ENCODE measurements around the gene PRSS27. TPM values are rescaled to one million over a fixed set of nuclear protein-coding genes. Genes with fewer than 3 reads are reported as not detected.

PRSS27 gene
- total and polyA plus RNA-seq, 12 donors, result 0.11 to 0.75 (median 0.44) TPM; not detected in 1

DNA sequence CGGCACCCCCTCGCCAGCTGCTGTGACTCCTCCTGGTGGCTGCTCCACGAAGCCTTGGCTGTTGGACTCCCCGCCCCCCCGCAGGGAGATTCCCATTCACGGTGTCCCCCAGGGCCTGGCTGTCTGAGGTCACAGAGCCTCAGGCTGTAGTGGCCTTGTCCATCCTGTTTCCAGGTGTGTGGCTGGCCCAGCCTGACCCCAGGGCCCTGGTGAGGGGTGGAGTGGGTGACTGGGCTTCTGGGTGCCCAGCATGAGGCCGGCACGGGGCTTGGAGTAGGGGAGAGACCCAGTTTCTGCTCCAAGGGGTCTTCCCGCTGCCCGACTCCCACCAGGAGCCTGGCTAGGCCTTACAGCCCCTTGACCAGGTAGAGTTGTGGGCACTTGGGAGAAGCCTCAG lies 10.4 kb downstream of the PRSS27 start:
- no peak overlapping the region for H3K4me3 ChIP-seq
- ATAC-seq, result no peak
- no peak for DNase-seq
- 93 to 95% methylated on average over 10 of the region's 10 CpGs for WGBS, 2 donors
- TF ChIP-seq, protein P1, sequence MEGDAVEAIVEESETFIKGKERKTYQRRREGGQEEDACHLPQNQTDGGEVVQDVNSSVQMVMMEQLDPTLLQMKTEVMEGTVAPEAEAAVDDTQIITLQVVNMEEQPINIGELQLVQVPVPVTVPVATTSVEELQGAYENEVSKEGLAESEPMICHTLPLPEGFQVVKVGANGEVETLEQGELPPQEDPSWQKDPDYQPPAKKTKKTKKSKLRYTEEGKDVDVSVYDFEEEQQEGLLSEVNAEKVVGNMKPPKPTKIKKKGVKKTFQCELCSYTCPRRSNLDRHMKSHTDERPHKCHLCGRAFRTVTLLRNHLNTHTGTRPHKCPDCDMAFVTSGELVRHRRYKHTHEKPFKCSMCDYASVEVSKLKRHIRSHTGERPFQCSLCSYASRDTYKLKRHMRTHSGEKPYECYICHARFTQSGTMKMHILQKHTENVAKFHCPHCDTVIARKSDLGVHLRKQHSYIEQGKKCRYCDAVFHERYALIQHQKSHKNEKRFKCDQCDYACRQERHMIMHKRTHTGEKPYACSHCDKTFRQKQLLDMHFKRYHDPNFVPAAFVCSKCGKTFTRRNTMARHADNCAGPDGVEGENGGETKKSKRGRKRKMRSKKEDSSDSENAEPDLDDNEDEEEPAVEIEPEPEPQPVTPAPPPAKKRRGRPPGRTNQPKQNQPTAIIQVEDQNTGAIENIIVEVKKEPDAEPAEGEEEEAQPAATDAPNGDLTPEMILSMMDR (IDR thresholded peaks at IDR 0.05), result no peak
- no peaks in the 10 kb centered on the region for H3K27me3 ChIP-seq
- H3K27ac ChIP-seq, result no peak overlapping the region
- intact Hi-C loops (cut with DNase I), result no loop called here
- H3K9me3 ChIP-seq, result no peaks in the 10 kb centered on the region
- H3K36me3 ChIP-seq, result peaks cover 0 to 56% (median 15%) of the 10 kb centered on the region in 9 donors
- H3K4me1 ChIP-seq, result peaks cover 0 to 6% (median under 1%) of the 10 kb centered on the region in 9 donors

DNA sequence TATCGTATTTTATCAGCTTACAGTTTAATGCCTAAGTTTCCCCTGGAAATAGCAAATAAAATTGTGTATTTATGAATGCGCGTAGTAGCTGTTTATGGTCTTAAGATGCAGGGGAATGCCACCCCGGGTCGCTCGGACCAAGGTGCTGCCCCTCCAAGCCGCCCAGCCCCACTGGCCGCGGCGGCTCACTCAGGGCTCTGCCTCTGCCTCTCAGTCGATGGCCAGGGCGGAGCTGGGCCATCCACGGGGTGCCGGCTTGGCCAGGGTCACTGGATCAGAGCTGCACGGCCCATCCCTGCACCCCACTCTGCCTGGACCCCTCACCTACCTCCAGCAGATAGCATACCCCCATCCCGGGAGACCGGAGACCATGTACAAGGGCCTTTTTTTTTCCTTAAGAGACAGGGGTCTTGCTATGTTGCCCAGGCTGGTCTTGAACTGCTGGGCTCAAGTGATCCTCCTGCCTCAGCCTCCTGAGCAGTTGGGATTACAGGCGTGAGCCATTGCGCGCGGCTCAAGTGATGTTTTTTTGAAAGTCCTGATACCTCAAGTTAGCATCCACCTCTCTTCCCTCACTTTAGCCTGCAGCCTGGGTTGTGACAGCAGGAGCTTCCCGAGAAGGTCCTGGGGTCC lies 11.0 kb downstream of the PRSS27 start:
- no peak overlapping the region for H3K4me3 ChIP-seq
- intact Hi-C loops (cut with DNase I), result no loop called here
- peaks cover 0 to 61% (median 16%) of the 10 kb centered on the region in 9 donors for H3K36me3 ChIP-seq
- H3K9me3 ChIP-seq, result no peaks in the 10 kb centered on the region
- peaks cover 0 to 11% (median 5%) of the 10 kb centered on the region in 9 donors for H3K4me1 ChIP-seq
- no peaks in the 10 kb centered on the region for H3K27me3 ChIP-seq
- 96% methylated on average over 22 of the region's 22 CpGs for WGBS, 2 donors
- ATAC-seq (no peak), DNase-seq (no peak)
- TF ChIP-seq, protein P1 (IDR thresholded peaks at IDR 0.05), result no peak
- no peak overlapping the region for H3K27ac ChIP-seq

DNA sequence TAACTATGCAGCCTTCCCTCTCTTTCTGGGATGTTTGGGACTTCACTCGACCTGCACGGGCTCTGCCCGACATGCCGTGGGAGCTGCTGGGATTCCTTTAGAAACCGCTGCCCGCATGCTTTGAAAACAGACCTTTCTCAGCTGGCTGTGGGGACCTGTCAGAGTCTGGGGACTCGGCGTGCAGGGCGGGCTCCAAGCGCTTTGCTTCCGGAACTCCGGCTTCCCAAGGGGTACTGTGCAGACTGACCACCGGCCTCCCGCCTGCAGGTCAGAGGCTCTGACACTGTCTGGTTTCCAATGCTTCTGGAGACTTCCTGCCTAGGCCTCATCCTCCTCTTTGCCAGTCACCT lies 11.8 kb downstream of the PRSS27 start:
- no peak overlapping the region for H3K27ac ChIP-seq
- no peak overlapping the region for H3K4me3 ChIP-seq
- no peaks in the 10 kb centered on the region for H3K27me3 ChIP-seq
- intact Hi-C loops (cut with DNase I), result no loop called here
- H3K9me3 ChIP-seq, result no peaks in the 10 kb centered on the region
- H3K36me3 ChIP-seq, result peaks cover 0 to 69% (median 16%) of the 10 kb centered on the region in 9 donors
- WGBS, 2 donors, result 91 to 93% methylated on average over 14 of the region's 14 CpGs
- peaks cover 0 to 17% (median 11%) of the 10 kb centered on the region in 9 donors for H3K4me1 ChIP-seq
- no peak for DNase-seq
- ATAC-seq, result no peak
- TF ChIP-seq, protein P1 (IDR thresholded peaks at IDR 0.05), result no peak

DNA sequence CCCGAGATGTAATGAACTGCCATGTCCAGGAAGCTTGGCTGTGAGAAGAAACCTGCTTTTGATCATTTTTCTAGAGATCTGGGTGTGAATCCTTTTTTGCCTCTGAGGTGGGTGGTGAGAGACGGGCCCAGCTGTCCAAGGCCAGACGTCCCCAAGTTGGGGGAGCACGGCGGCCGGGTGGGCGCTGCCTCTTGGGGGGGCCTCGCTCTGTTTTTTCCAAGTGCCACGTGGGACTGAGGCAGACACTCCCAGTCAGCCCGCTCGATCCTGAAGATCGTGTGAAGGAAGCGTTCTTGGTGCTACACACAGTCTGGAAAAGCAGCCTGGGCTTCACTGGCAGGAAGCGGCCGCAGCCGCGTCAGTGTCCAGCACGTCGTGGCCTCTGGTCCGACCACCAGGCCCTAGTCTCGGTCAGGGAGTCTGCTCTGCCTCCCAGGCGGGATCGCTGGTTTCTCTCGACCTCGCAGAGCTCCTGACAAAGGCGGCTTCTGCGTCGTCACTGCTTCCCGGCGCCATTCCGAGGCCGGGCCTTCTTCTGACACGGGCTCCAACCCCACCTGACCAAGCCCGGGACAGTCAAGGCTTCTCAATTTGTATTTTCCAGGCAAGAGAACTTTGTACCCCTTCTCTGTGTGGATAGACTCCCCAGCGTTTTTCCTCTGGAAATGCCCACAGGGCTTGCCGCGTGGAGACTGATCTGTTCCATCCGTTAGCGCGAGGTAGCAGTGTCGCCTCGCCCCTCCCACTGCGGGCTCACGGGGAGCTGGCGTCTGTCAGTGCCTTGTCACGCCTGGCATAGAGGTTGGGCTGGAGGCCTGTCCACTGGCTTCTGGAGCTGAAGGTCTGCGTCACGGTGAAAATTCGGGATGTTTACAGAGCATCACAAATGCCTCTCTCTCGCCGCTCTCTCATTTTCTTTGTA lies 12.4 kb downstream of the PRSS27 start:
- Histone ChIP-seq H3K27ac (no peak overlapping the region), H3K4me1 (peaks cover 0 to 21% (median 11%) of the 10 kb centered on the region in 9 donors), H3K36me3 (peaks cover 0 to 76% (median 16%) of the 10 kb centered on the region in 9 donors), H3K27me3 (no peaks in the 10 kb centered on the region), H3K4me3 (no peak overlapping the region), H3K9me3 (no peaks in the 10 kb centered on the region)
- TF ChIP-seq, protein P1 (IDR thresholded peaks at IDR 0.05), result no peak
- 92 to 93% methylated on average over 51 of the region's 51 CpGs for WGBS, 2 donors
- DNase-seq, result no peak
- no peak for ATAC-seq
- intact Hi-C loops (cut with DNase I), result no loop called here

Measured in heart right ventricle (tissue), 16 donors.